GM12878 (cell line): ENCODE results near the gene EPHB2. TPM values are rescaled to one million over a fixed set of nuclear protein-coding genes. Genes with fewer than 3 reads are reported as not detected.

Experiments used
- microRNA-seq: library from miRNA; unstranded; fragments of <30 nt; microRNA quantifications from one replicate; pipeline ENCODE4, GENCODE V29; 2018
- polyA plus RNA-seq, 11 experiments: library from polyadenylated mRNA; depleted of rRNA in 4 of 11; unstranded in 6 of 11; stranded (reverse) in 5 of 11; fragments of >200 nt; fragmentation: Nextera tagmentation in 4 of 11; fragmentation: Illumina TruSeq in 1 of 11; extraction: Ambion mirVana in 4 of 11; extraction: Trizol in 1 of 11; gene quantifications; 1 replicate in 1 of 11; 2 replicates in 10 of 11; pipeline versions ENCODE4 v1.2.1 to v1.2.3, GENCODE V29; 2011 to 2016; ENCODE audit warnings: inconsistent platforms in 2 of 11, missing spikeins in 2 of 11, low read depth in 1 of 11
- small RNA-seq: library from RNA; depleted of rRNA; stranded (forward); fragments of <200 nt; gene quantifications from one replicate; pipeline ENCODE3, GENCODE V24; 2014
- total RNA-seq, 4 experiments: library from RNA; depleted of rRNA in 3 of 4; stranded (reverse); fragments of >200 nt in 3 of 4; fragmentation: Illumina TruSeq in 1 of 4; extraction: Trizol in 1 of 4; gene quantifications; 2 replicates each; pipeline versions ENCODE4 v1.2.1 to v1.2.3, GENCODE V29; 2013 to 2021

EPHB2 gene
- total and polyA plus RNA-seq, 10 of the 15 experiments (the other 5 are each of a cell fraction or from before 2014, with no cell fraction given) = 0.13 to 3.3 (median 0.92) TPM

Small RNA genes within 50 kb of the gene (microRNA-seq; reads per million reads assigned to microRNA genes)
- gene MIR4253 = not detected
- gene MIR4684 = not detected

Small RNA genes within 50 kb of the gene (small RNA-seq; reads per million reads assigned to genes)
- gene MIR4253 (not detected), gene MIR4684 (not detected)

Other genes with a start within 250 kb of the EPHB2 start
- gene EPHA8, start 147.3 kb upstream of the EPHB2 start, total RNA-seq (2014; rRNA removed) = not detected in 2 replicates
- gene EPHA8, start 147.3 kb upstream of the EPHB2 start, total RNA-seq (2014; rRNA removed; fragmentation: Illumina TruSeq; extraction: Trizol) = not detected in 2 replicates
- not detected in 2 replicates for gene EPHA8, start 147.3 kb upstream of the EPHB2 start, total RNA-seq (2021)
- gene EPHA8, start 147.3 kb upstream of the EPHB2 start, polyA plus RNA-seq (2011; rRNA removed) = not detected in 2 replicates
- gene EPHA8, start 147.3 kb upstream of the EPHB2 start, polyA plus RNA-seq (2014; fragmentation: Illumina TruSeq; extraction: Trizol) = not detected in 2 replicates
- gene EPHA8, start 147.3 kb upstream of the EPHB2 start, polyA plus RNA-seq (2014; fragmentation: Nextera tagmentation; extraction: Ambion mirVana) = not detected
- not detected in 2 replicates for gene EPHA8, start 147.3 kb upstream of the EPHB2 start, polyA plus RNA-seq (2014; rRNA removed)
- not detected for gene EPHA8, start 147.3 kb upstream of the EPHB2 start, polyA plus RNA-seq (2016; fragmentation: Nextera tagmentation; extraction: Ambion mirVana)
- not detected in 2 replicates for gene C1QA, start 74.2 kb upstream of the EPHB2 start, total RNA-seq (2014; rRNA removed)
- not detected in 2 replicates for gene C1QA, start 74.2 kb upstream of the EPHB2 start, total RNA-seq (2014; rRNA removed; fragmentation: Illumina TruSeq; extraction: Trizol)
- gene C1QA, start 74.2 kb upstream of the EPHB2 start, total RNA-seq (2021) = 0.24 and 0.59 TPM in 2 replicates
- gene C1QA, start 74.2 kb upstream of the EPHB2 start, polyA plus RNA-seq (2011; rRNA removed) = not detected in 2 replicates
- gene C1QA, start 74.2 kb upstream of the EPHB2 start, polyA plus RNA-seq (2014; fragmentation: Illumina TruSeq; extraction: Trizol) = not detected in 2 replicates
- not detected for gene C1QA, start 74.2 kb upstream of the EPHB2 start, polyA plus RNA-seq (2014; fragmentation: Nextera tagmentation; extraction: Ambion mirVana)
- not detected in 2 replicates for gene C1QA, start 74.2 kb upstream of the EPHB2 start, polyA plus RNA-seq (2014; rRNA removed)
- not detected for gene C1QA, start 74.2 kb upstream of the EPHB2 start, polyA plus RNA-seq (2016; fragmentation: Nextera tagmentation; extraction: Ambion mirVana)
- not detected in 2 replicates for gene C1QC, start 67.2 kb upstream of the EPHB2 start, total RNA-seq (2014; rRNA removed)
- not detected in 2 replicates for gene C1QC, start 67.2 kb upstream of the EPHB2 start, total RNA-seq (2014; rRNA removed; fragmentation: Illumina TruSeq; extraction: Trizol)
- 0.64 and 0.74 TPM in 2 replicates for gene C1QC, start 67.2 kb upstream of the EPHB2 start, total RNA-seq (2021)
- gene C1QC, start 67.2 kb upstream of the EPHB2 start, polyA plus RNA-seq (2011; rRNA removed) = not detected in 2 replicates
- not detected in 2 replicates for gene C1QC, start 67.2 kb upstream of the EPHB2 start, polyA plus RNA-seq (2014; fragmentation: Illumina TruSeq; extraction: Trizol)
- gene C1QC, start 67.2 kb upstream of the EPHB2 start, polyA plus RNA-seq (2014; fragmentation: Nextera tagmentation; extraction: Ambion mirVana) = not detected
- gene C1QC, start 67.2 kb upstream of the EPHB2 start, polyA plus RNA-seq (2014; rRNA removed) = not detected in 2 replicates
- not detected for gene C1QC, start 67.2 kb upstream of the EPHB2 start, polyA plus RNA-seq (2016; fragmentation: Nextera tagmentation; extraction: Ambion mirVana)
- gene C1QB, start 57.6 kb upstream of the EPHB2 start, total RNA-seq (2014; rRNA removed) = not detected in 2 replicates
- gene C1QB, start 57.6 kb upstream of the EPHB2 start, total RNA-seq (2014; rRNA removed; fragmentation: Illumina TruSeq; extraction: Trizol) = not detected in 2 replicates
- 0.19 and 0.62 TPM in 2 replicates for gene C1QB, start 57.6 kb upstream of the EPHB2 start, total RNA-seq (2021)
- not detected in 2 replicates for gene C1QB, start 57.6 kb upstream of the EPHB2 start, polyA plus RNA-seq (2011; rRNA removed)
- not detected in 2 replicates for gene C1QB, start 57.6 kb upstream of the EPHB2 start, polyA plus RNA-seq (2014; fragmentation: Illumina TruSeq; extraction: Trizol)
- gene C1QB, start 57.6 kb upstream of the EPHB2 start, polyA plus RNA-seq (2014; fragmentation: Nextera tagmentation; extraction: Ambion mirVana) = not detected
- gene C1QB, start 57.6 kb upstream of the EPHB2 start, polyA plus RNA-seq (2014; rRNA removed) = not detected in 2 replicates
- not detected for gene C1QB, start 57.6 kb upstream of the EPHB2 start, polyA plus RNA-seq (2016; fragmentation: Nextera tagmentation; extraction: Ambion mirVana)